Urothelium cell line (cell line): ENCODE data around the gene TIFAB.

Experiments used
- DNase-seq: peaks from one replicate; pipeline ENCODE4 v3.0.0; 2011; ENCODE audit warnings: low spot score, mixed read lengths
- FAIRE-seq: peaks from 2 replicates; lab custom pipeline; 2011; peaks lifted over from hg19 to GRCh38; lab: Jason Lieb, UNC

The TIFAB gene

GRCh38 chr5:135460246-135461033 lies 8.3 kb upstream of the TIFAB start:
- FAIRE-seq (no peak), DNase-seq (no peak)

GRCh38 chr5:135458921-135459331 lies 6.8 kb upstream of the TIFAB start:
- FAIRE-seq (no peak), DNase-seq (no peak)

GRCh38 chr5:135458356-135458755 lies 6.2 kb upstream of the TIFAB start:
- FAIRE-seq (no peak), DNase-seq (no peak)

GRCh38 chr5:135457424-135458071 lies 5.4 kb upstream of the TIFAB start:
- peak; percentile 60 for DNase-seq

GRCh38 chr5:135456238-135457099 lies 4.3 kb upstream of the TIFAB start:
- FAIRE-seq (no peak), DNase-seq (no peak)

More at GRCh38 chr5:135457424-135458071, 5.4 kb upstream of the TIFAB start:
- no peak for FAIRE-seq

GRCh38 chr5:135455876-135456237 lies 3.7 kb upstream of the TIFAB start:
- FAIRE-seq: no peak
- no peak for DNase-seq

- DNase-seq (no peak), FAIRE-seq (no peak)
Measured at GRCh38 chr5:135454946-135455345, 2.8 kb upstream of the TIFAB start.

GRCh38 chr5:135453613-135454012 lies 1.5 kb upstream of the TIFAB start:
- FAIRE-seq (no peak), DNase-seq (no peak)

- DNase-seq (no peak), FAIRE-seq (no peak)
Measured at GRCh38 chr5:135451581-135452320, 400 bp downstream of the TIFAB start.

GRCh38 chr5:135450952-135451351 lies 1.2 kb downstream of the TIFAB start:
- DNase-seq (no peak), FAIRE-seq (no peak)

- no peak for FAIRE-seq
- no peak for DNase-seq
Measured at GRCh38 chr5:135450336-135450735, 1.8 kb downstream of the TIFAB start.

- no peak for FAIRE-seq
- DNase-seq: no peak
Measured at GRCh38 chr5:135449644-135450043, 2.5 kb downstream of the TIFAB start.

- FAIRE-seq (no peak), DNase-seq (no peak)
Measured at GRCh38 chr5:135448791-135449507, 3.2 kb downstream of the TIFAB start.

- FAIRE-seq: no peak
Measured at GRCh38 chr5:135448071-135448739, 3.9 kb downstream of the TIFAB start.

GRCh38 chr5:135447298-135447929 lies 4.7 kb downstream of the TIFAB start, which contains the start of gene DCANP1:
Gene DCANP1, minus strand, starts transcription at chr5:135447348. Its CDS starts 240 bp downstream, at chr5:135447108.
- DNase-seq: no peak
- no peak for FAIRE-seq

More at GRCh38 chr5:135448071-135448739, 3.9 kb downstream of the TIFAB start:
- peak; percentile 47 for DNase-seq

GRCh38 chr5:135446615-135447014 lies 5.5 kb downstream of the TIFAB start:
- no peak for FAIRE-seq
- DNase-seq: no peak

- peak; percentile 13 for FAIRE-seq
- no peak for DNase-seq
Measured at GRCh38 chr5:135446206-135446605, 5.9 kb downstream of the TIFAB start.

GRCh38 chr5:135445306-135445985 lies 6.7 kb downstream of the TIFAB start:
- DNase-seq: no peak
- FAIRE-seq: no peak
